ENCODE measurements around the gene MARCHF10.
"Not testable (repeated sequence)": the region's sequence is repeated elsewhere in the genome, so short reads cannot be mapped to it uniquely, and the experiment has no call there.

Gene MARCHF10

GRCh38 chr17:62785983-62786382, 22.1 kb downstream of the MARCHF10 start:
- not testable (repeated sequence) for DNase-seq

- no peak for DNase-seq
These were observed 25.3 kb downstream of the MARCHF10 start for GRCh38 chr17:62782730-62783270.

DNA sequence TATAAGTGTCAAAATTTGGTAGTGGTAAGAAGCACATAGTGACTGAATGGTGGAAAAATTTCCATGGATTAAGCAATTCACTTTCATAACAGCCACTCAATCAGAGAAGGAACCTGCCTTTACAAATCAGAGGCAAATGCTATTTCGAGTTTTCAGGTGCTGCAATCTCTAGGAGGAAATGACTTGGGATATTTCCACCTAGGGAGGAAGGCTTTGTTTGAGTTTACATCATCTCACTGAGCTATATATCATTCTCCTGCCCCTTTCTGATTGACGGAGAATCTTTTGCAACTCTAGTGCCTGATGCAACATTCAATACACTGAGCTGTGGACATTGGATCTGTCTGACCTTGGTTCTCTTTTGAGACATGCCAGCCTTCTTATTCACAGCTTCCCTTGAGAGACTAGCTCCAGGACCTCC, 26.3 kb downstream of the MARCHF10 start:
- no peak for DNase-seq

GRCh38 chr17:62781356-62781755, 26.8 kb downstream of the MARCHF10 start:
- DNase-seq: no peak

DNA sequence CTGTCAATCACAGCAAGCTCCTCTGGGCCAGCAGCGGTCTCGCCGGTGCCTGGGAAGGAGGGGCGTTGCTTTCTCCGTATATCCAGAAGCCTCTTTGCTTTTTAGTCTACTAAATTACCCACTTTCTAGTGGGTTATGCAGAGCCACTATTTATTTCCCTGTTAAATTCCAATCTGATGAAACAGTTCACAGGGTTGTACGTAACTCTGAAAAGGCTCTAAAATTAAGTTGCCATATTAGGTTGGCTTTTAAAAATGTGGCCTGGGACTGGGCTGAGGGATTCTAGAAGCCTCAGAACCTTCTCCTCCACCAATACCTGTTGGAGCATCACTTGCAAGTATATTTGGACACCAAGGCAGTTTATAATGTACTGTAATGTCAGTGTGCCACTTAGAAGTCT, 27.2 kb downstream of the MARCHF10 start:
- DNase-seq: no peak

- DNase-seq: no peak
These were observed 27.8 kb downstream of the MARCHF10 start for GRCh38 chr17:62780269-62780668.

DNA sequence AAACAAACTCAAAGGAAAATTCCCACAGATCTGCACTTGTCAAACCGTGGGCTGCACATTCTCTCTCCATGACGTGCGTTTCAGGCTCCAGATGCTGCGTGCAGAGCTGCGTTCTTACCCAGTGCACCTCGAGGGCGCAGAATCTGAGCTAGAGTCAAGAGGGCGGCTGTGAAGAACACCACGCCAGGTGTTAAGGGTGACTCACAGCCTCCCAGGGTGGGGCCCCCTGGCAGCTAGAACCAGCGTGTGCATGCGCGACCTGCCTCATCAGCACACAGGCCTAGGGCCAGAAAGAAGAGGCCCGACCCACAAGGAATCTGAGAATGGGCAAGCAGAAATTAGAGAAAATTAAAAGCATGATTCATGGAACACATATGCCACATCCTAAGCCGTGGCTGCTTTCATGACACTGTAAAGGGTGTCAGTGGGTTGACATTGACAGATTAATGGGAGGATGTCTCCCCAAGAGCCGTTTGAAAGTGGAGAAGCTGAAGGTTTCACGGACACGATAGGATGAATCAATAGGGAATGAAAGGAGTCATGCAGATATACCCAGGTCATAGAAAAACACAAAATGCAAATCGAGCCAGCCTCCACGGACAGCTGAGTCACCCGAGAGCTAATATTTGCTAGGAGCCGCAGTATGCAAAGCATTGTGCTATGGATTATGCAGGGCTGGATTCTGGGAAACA, 29.0 kb downstream of the MARCHF10 start:
- DNase-seq: peak; percentile 76

GRCh38 chr17:62775876-62776275, 32.2 kb downstream of the MARCHF10 start:
- DNase-seq: no peak

- no peak for DNase-seq
These were observed 33.8 kb downstream of the MARCHF10 start for GRCh38 chr17:62774338-62774737.

- DNase-seq: no peak
These were observed 40.1 kb downstream of the MARCHF10 start for GRCh38 chr17:62767997-62768396.

- DNase-seq: no peak
These were observed 42.8 kb downstream of the MARCHF10 start for GRCh38 chr17:62765351-62765750.

DNA sequence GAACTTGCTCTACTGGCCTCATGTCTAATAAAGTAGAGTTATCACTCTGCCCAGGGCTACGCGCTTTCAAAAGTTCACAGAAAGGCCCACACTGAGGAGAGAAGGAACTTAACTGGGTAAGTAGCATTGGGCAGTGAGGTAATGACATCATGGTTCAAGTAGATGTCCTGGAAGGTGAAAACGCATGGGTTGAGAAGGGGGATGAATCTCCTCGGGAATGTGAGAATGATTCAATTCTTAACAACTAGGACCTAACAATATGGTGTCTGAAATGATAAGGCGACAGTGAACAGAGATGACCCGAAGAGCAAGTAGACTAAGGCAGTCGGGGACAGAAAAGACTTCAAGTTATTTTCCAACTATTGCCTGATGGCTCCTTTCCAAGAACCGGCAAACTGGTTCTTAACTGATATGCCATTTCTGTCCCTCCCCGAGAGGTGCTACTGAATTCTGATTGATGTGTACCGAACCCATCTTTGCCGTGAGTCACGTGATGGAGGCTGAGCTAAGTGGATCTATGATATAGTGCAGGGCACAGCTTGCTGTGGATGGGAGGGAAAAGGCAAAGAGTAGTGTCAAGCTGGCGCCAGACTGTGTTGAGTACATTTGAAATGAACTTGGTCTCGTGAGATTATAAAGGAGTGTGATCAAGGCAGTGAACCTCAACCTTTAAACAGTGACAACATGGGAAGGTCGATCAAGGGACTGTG, 44.1 kb downstream of the MARCHF10 start:
- DNase-seq: no peak

GRCh38 chr17:62761884-62762283, 46.2 kb downstream of the MARCHF10 start:
- DNase-seq: no peak

- DNase-seq: no peak
These were observed 47.2 kb downstream of the MARCHF10 start for GRCh38 chr17:62760945-62761267.

- DNase-seq: no peak
These were observed 47.8 kb downstream of the MARCHF10 start for GRCh38 chr17:62760059-62760944.

DNA sequence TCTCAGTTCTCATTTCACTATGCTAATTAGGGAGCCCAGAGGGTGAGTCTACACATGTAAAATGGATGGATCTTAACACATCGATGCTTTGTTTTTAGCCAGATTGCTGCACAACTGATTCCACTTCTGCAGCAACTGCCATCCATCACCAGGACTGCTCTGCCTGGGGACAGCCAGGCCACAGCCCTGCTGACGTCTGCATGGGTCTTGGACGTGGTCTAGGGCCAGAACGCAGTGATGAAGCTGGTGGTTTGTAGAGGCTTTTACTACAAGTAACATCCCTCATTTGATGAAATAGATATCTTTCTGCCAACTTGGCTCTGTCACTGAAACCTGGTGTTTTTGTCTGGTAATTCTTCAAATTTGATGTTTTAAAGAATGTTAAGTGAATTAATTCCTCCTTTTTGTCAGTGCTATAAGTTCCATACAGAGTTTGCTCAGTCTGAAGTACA, 50.6 kb downstream of the MARCHF10 start:
- DNase-seq: no peak

GRCh38 chr17:62756198-62756597, 51.9 kb downstream of the MARCHF10 start:
- no peak for DNase-seq

- no peak for DNase-seq
These were observed 52.8 kb downstream of the MARCHF10 start for GRCh38 chr17:62755141-62755851.

DNA sequence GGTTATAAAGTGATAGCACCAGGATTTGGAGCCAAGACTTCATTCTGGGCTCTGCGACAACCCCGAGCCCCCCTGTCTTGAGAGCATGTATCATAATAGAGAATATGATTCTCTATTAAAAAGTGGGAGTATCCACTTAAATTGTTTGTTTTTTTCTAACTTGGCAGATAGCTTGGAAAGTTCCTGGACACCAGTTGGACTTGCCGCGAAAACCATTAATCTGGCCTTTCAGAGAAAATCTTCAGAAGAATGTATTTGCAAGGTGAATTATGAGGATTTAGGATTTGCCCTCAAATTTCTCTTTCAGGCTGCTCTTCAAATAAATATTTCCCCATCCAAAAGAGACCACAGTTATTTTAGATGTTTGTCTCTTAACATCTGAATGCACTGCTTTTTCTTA, 53.5 kb downstream of the MARCHF10 start:
- DNase-seq: no peak

GRCh38 chr17:62753562-62753961, 54.6 kb downstream of the MARCHF10 start:
- no peak for DNase-seq

DNA sequence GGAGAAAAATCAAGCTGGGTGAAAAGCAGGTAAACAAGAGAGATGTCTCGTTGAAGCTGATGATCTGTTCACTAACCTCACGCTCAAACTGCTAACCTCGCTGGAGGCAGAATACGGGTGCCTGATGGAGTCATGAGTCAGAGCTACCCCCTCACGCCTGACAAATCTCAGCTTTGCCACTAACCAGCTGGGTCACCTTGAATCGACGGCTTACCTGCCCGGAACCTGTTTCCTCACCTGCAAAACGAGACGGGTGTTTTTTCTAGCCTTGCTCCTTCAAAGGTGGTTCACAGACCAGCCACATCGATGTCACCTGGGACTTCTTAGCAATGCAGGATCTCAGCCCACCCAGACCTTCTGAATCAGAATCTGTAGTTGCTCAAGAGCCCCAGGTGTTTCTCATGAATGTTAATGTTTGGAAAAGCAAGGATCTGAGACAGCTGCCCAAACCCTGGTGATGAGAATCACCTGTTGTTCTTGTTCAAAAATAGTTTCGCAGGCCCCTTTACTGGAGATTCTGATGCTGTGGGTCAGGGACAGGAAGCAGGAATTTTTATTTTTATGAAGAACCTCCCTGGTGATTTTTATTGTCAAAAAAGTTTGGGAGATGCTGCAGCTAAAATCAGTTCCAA, 56.9 kb downstream of the MARCHF10 start:
- DNase-seq: no peak

DNA sequence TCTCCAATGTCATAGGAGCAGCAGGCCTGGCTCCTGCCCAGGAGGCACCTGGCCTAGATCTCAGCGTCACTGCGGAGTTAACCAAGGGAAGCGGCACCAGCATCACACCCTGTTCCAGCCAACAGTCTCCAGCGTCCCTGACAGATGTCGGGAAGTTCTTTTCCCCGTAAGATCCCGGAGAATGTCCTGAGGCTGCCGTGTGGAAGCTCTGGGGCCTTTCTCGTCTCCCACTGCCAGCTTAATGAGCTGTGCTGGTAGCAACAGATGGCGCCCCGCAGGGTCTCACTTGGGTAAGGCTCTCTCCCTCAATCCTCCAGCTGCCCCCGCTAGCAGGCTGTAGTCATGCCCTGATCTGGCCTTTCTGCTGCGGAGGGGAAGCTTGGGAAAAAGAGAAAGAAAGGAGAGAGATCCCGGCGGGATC, 57.5 kb downstream of the MARCHF10 start:
- no peak for DNase-seq

All from NCI-H1048 (cell line).